GM20431 (cell line): ENCODE data around the gene SKIC8.

Source experiments
- in situ Hi-C: fragments of 300-500 bp; cut with MseI, MboI; formaldehyde crosslinking; loops from one replicate; pipeline ENCODE4 v1.15.0; 2020; ENCODE audit warnings: low sequenced_read_pairs; ENCODE audit not compliant: unreplicated experiment

The SKIC8 gene

GRCh38 chr15:78304216-78305066 is 5.0 kb upstream of the SKIC8 start:
- in situ Hi-C loops, result loop anchor here (25.0 kb wide), 1 partner anchor 408 kb away; no protein-coding TSS in a partner anchor

DNA sequence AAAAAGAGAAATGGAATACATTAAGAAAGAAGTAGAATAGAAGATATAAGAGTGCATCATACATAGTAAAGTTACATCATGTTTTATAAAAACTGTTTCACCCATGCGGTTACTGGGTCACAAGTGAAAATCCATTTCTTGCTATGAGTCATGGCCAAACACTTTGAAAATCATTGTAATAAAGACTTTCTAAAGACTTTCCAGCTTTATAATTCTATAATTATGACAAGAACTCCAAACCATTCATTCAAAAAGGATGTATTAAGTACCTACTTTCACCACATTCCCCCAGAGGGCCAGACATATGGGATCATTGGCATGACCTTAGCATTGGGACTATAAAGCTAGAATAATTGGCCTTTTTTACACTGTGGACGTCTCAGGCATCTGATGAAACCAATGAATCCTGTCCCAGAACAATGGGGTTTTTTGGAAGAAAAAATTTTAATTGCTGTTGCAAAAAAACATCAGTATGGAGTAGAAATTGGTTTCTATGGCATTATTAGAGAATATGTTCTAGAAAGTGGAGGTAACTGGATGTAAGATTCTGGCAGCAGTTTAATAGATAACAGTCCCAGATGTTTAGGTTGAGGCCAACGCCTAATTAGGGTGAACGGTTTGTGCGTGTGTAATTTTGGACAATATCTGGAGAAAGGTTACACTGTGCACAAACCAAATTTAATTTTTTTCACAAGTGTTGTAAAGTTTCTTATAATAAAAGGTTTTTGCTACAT is 3.3 kb upstream of the SKIC8 start:
- in situ Hi-C loops, result loop anchor here (25.0 kb wide), 1 partner anchor 410 kb away; no protein-coding TSS in a partner anchor

DNA sequence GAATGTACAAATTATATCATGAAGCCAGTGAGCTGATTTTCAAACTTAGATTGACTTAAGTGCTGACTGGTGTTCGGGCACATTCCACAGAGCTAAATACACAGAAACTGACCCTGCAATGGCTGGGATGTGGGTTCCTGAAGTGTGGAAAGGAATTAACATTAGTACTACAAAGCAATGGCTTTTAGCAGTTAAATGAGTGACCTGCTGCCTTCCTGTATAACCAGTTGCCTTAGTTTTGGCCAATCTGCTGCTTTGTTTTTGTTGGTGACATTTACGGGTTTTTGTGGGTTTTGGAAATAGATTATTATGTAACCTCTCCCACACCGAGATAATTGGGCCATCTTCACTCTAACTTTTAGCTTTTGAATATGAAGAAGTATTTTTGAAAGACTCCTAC is 2.4 kb upstream of the SKIC8 start:
- in situ Hi-C loops, result loop anchor here (25.0 kb wide), 1 partner anchor 410 kb away; no protein-coding TSS in a partner anchor

DNA sequence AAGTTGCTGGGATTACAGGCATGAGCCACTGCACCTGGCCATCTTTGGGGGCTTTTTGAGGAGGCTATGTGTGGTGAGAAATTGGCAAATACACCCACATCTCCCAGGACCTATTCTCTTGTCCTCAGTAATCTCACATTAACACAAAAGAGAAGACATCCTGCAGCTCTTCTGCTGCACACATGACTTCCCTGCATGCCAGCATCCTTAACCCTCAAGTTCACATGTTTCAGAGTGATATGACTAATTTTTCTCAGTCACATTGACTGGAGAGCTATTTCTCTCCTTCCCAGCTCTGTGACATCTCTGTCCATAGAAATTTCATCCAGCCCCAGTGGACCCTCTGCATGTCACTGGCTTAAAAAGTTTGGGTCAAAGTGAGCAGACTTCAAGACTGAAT is 1.9 kb upstream of the SKIC8 start:
- in situ Hi-C loops, result loop anchor here (25.0 kb wide), 1 partner anchor 411 kb away; no protein-coding TSS in a partner anchor

DNA sequence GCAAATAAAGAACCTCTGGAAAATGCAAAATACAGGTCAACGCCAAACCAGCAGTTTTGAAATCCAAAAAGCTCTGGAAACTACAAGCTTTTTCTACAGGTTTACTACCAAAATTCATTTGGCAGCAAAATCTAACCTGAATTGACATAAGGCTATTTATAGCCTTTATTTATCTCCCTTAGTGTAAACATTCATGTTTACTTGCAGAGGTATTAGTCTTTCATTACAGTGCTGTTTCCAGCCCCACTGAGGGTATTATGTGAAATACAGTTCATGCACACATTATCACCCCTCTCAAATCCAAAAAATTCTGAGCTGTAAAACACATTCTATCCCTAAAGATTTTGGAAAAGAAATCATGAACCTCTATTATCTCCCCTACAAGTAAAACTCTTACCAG is 7.2 kb downstream of the SKIC8 start:
- in situ Hi-C loops, result no loop called here

DNA sequence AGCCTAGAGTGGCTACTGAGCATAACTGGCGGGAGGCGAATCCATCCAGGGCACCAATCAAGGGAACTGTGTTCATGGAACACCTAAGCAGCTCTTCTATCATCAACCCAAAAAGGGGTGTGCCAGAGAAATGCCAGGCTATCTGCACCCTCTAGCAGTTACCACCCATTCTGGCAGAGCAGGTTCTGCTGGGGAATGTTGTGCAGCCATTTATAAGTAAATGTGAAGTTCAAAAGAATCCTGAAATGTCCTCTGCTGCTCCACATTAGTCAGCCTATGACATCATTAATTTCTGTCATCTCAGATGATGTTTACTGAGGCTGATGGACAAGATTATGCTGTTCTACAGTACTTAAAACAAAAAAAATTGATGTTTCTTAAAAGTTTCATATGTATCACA is 7.7 kb downstream of the SKIC8 start:
- in situ Hi-C loops, result no loop called here

DNA sequence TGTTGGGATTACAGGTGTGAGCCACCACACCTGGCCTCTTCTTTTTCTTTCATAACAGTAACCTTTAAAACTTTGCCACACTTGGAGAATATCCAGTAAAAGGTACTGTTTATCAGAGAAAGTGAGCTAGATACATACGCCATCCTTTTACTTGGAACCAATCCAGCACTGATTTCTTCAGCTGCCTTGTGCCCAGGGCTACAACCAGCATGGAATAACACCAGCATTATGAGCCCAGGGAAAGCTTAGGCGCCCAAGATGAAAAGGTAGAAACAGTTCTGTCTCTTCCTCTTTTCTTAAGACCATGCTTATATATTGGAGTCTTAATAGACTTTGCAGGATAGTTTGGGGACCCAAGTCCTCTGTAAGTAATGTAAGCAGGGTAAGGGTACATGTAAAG is 8.4 kb downstream of the SKIC8 start:
- in situ Hi-C loops, result no loop called here

- in situ Hi-C loops, result no loop called here
Observed at GRCh38 chr15:78290222-78290621, 9.2 kb downstream of the SKIC8 start.

DNA sequence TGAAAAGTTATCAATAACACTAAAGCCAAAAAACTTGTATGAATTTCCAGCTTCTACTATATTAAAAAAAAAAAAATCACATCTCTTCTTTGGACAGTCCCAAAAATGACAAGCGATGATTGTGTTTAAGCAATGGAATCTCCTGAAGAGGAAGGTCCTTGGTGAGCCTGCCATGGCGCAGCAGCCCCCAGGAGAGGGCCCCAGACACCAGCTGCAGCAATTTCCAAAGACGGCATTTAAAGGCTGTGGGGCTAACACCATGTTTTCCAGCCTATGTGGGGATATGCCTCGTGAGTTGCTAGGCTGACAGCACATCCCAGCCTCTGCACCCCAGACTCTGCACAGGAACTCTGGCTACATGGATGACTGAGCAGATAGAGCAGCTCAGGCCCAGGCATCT is 14.7 kb downstream of the SKIC8 start:
- in situ Hi-C loops, result no loop called here

DNA sequence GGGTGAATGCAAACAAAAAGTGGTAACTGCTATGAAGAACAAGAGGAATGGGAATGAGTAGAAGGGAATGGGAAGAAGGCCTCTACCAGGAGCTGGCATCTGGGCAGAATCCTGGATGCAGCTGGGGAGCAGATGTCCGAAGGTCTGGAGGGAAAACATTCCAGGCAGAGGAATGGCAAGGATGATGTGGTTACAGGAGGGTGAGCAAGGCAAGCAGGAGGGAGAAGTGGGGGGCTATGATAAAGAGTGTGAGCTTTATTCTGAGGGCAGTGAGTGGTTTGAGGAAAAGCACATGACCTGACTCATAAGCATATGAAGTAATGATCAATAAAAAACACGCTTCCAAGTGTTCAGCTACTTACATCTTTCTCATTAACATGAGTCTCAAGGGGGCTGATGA is 17.1 kb downstream of the SKIC8 start:
- in situ Hi-C loops, result no loop called here

DNA sequence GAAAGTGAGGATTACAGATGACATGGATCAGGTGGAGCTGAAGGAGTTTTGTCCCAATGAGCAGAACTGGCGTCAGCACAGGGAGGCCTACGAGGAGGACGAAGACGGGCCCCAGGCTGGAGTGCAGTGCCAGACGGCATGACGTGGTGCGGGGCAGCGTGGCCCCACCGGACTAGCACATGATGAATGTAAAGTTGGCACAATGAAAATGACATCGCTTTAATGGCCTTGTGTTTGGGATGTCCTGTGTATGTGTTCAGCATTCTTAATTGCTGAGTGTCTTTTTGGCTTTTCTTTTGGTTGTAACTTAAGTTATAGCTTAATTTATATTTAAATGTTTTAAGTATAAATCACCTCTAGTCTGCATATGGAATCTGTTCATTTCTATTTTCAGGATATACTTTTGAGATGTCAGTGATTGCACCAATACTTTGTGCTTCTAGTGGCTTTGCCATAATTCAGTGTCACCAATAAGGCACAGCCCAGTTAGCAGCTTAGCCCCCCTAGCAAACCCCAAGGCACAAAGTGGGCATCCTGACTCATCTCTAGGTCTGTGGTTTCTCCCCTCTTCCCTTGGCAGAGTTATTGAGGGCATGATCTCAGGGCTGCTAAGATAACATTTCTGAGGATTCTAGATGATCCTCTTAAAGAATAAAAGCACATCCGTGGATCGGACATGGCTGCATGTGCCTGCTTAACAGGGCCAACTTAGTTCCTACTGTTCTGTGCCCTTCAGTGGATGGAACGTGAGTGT is 18.9 kb downstream of the SKIC8 start:
- in situ Hi-C loops, result no loop called here

GRCh38 chr15:78276064-78276943 is 23.1 kb downstream of the SKIC8 start:
- in situ Hi-C loops, result no loop called here

DNA sequence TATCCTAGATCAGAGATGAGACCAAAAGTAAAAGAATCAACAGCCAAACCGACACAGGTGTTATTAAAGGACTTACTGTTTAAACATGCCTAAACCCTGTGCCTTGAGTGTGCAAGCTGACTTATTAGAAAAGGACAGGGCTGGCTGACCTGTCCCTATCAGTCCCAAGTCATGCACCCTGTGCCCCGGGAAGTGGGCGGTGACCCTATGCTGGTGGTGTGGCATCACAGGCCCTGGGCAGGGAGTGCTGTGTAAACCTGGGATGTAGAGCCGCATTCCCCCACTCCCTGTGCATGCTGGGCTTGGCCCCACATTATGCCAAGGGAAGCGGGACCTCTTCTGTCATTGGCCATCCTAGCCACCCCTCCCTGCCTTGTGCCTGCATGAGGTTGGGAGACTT is 24.4 kb downstream of the SKIC8 start:
- in situ Hi-C loops, result no loop called here

- in situ Hi-C loops, result no loop called here
Observed at GRCh38 chr15:78272776-78273175, 26.6 kb downstream of the SKIC8 start.

GRCh38 chr15:78272316-78272715 is 27.1 kb downstream of the SKIC8 start:
- in situ Hi-C loops, result no loop called here

DNA sequence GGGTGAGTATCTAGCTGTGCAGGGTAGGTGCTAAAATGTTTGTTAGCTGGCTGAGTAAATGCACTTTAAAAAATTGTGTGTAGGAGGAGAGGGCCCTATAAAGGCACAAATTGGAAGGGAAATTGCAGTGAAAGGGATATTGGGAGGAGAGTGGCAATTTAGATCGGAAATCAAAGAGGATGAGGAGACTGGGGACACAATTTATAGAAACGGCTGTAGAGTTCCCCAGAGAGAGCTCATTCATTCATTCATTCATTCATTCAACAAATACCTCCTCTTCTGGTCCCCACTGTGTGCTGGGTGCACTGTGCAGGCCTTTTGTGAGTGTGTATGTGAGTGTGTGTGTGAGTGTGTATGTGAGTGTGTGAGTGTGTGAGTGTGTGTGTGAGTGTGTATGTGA is 32.6 kb downstream of the SKIC8 start:
- in situ Hi-C loops, result no loop called here

- in situ Hi-C loops, result no loop called here
Observed at GRCh38 chr15:78266229-78266628, 33.2 kb downstream of the SKIC8 start.

DNA sequence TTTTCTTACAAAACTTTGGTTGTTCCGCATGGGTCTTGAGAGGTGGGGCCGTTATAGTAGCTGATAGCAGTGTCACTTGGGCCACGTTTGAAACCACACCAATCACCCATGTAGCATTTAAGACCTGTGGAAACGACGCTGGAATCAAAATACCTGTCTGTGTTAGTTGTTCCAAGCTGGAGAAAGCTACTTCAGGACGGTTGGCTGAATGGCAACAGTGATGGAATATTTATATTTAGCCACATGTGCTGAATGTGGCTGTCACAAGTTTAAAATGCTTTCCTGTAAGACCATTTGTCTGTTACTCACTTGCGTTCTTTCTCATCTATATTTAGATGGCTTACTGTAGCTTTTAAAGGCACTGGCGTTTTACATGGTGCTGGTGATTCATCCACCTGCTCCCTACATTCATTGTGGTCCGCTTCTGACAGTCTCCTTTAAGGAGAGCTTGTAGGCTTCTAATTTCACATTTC is 33.6 kb downstream of the SKIC8 start:
- in situ Hi-C loops, result no loop called here

DNA sequence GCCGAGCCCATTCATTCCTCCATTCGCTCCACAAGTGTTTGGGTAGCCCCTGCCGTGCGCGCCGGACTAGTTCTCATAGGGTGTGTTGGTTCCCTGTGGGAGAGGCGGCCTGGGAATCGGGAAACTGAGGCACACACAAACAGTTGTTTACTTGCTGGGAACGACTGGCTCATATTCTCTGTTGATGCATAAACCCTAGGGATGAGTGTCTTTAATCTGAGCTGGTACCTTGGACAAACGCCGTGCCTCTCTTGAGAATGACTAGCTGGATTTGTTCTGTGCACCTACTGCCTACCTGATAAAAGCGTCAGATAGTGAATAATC is 34.3 kb downstream of the SKIC8 start:
- in situ Hi-C loops, result no loop called here
